ENCODE data around the gene SGF29. TPM values are rescaled to one million over a fixed set of nuclear protein-coding genes. Genes with fewer than 3 reads are reported as not detected.

SGF29 gene
- total RNA-seq, 2 donors from 2014 or later = 14.7 to 18.5 TPM

Other genes starting within 250 kb of the SGF29 start
- 1 to 10 TPM; 2.9 to 5.1 TPM for gene NPIPB6, start 190.4 kb upstream of the SGF29 start, total RNA-seq
- gene EIF3CL, start 150.1 kb upstream of the SGF29 start, total RNA-seq = 100 to 1,000 TPM in 1 of 2 donors, 10 to 100 TPM in 1; 33.5 to 108 TPM
- gene NPIPB7, start 81.6 kb upstream of the SGF29 start, total RNA-seq = not detected
- gene CLN3, start 61.8 kb upstream of the SGF29 start, total RNA-seq = 10 to 100 TPM; 34.6 to 47.7 TPM
- gene APOBR, start 59.3 kb upstream of the SGF29 start, total RNA-seq = 1 to 10 TPM; 4.2 to 4.3 TPM
- gene IL27, start 47.1 kb upstream of the SGF29 start, total RNA-seq = not detected
- gene NUPR1, start 14.9 kb upstream of the SGF29 start, total RNA-seq = not detected
- gene SULT1A2, start 43.1 kb downstream of the SGF29 start, total RNA-seq = under 1 TPM in 1 of 2 donors, not detected in 1; 0.48 TPM
- gene SULT1A1, start 56.1 kb downstream of the SGF29 start, total RNA-seq = 1 to 10 TPM; 5.9 to 7.1 TPM
- not detected for gene NPIPB8, start 84.1 kb downstream of the SGF29 start, total RNA-seq
- gene EIF3C, start 157.5 kb downstream of the SGF29 start, total RNA-seq = 100 to 1,000 TPM; 356 to 481 TPM
- 1 to 10 TPM; 4.2 to 7.0 TPM for gene NPIPB9, start 197.9 kb downstream of the SGF29 start, total RNA-seq